HG03469 (cell line): ENCODE results near the gene NXPE1.

ENCODE experiments used
- ATAC-seq: cut with Tn5 transposase; IDR thresholded peaks from one replicate; pipeline ENCODE4 v1.9.1; 2021; ENCODE audit warnings: mild to moderate bottlenecking, moderate library complexity, moderate number of reproducible peaks; ENCODE audit not compliant: unreplicated experiment

Gene NXPE1

GRCh38 chr11:114563077-114563476 is 3.4 kb upstream of the NXPE1 start:
- no peak for ATAC-seq

- ATAC-seq: no peak
Observed at GRCh38 chr11:114562166-114562916, 2.7 kb upstream of the NXPE1 start.

- no peak for ATAC-seq
Observed at GRCh38 chr11:114556135-114556534, 3.5 kb downstream of the NXPE1 start.

GRCh38 chr11:114553642-114554041 is 6.0 kb downstream of the NXPE1 start:
- ATAC-seq: no peak

- ATAC-seq: no peak
Observed at GRCh38 chr11:114551060-114551459, 8.6 kb downstream of the NXPE1 start.

- ATAC-seq: no peak
Observed at GRCh38 chr11:114525682-114526081, 34.0 kb downstream of the NXPE1 start.

GRCh38 chr11:114524122-114524521 is 35.6 kb downstream of the NXPE1 start:
- ATAC-seq: no peak

- no peak for ATAC-seq
Observed at GRCh38 chr11:114522818-114523217, 36.9 kb downstream of the NXPE1 start.

- no peak for ATAC-seq
Observed at GRCh38 chr11:114511538-114511937, 48.1 kb downstream of the NXPE1 start.

- no peak for ATAC-seq
Observed at GRCh38 chr11:114511079-114511478, 48.6 kb downstream of the NXPE1 start.

- ATAC-seq: no peak
Observed at GRCh38 chr11:114501901-114502300, 57.8 kb downstream of the NXPE1 start.

- no peak for ATAC-seq
Observed at GRCh38 chr11:114499756-114500155, 59.9 kb downstream of the NXPE1 start.

- ATAC-seq: no peak
Observed at GRCh38 chr11:114496915-114497314, 62.8 kb downstream of the NXPE1 start.

GRCh38 chr11:114483929-114484328 is 75.8 kb downstream of the NXPE1 start:
- ATAC-seq: no peak

- no peak for ATAC-seq
Observed at GRCh38 chr11:114482114-114482513, 77.6 kb downstream of the NXPE1 start.

GRCh38 chr11:114479331-114479730 is 80.3 kb downstream of the NXPE1 start:
- ATAC-seq: no peak

GRCh38 chr11:114478768-114479167 is 80.9 kb downstream of the NXPE1 start:
- ATAC-seq: no peak

- ATAC-seq: no peak
Observed at GRCh38 chr11:114478001-114478410, 81.7 kb downstream of the NXPE1 start.

- ATAC-seq: no peak
Observed at GRCh38 chr11:114472661-114473060, 87.0 kb downstream of the NXPE1 start.
